Karpas-422 (cell line): ENCODE results near the gene CAMKMT. TPM values are rescaled to one million over a fixed set of nuclear protein-coding genes. Genes with fewer than 3 reads are reported as not detected.
"Not testable (repeated sequence)": the region's sequence is repeated elsewhere in the genome, so short reads cannot be mapped to it uniquely, and the experiment has no call there.

Experiments used
- DNase-seq: peaks from one replicate; pipeline ENCODE4 v3.0.0-alpha.2; 2015
- H2AFZ ChIP-seq: fragments of 200-600 bp; sonication (generic); 2 replicates; pipeline ENCODE4 v1.6.1; 2014; ENCODE audit warnings: antibody characterized with exemption, low read length, mixed read lengths
- H3K27ac ChIP-seq: fragments of 200-600 bp; sonication (generic); 2 replicates; pipeline ENCODE4 v1.5.1; 2014; ENCODE audit warnings: mild to moderate bottlenecking, low read length, moderate library complexity
- H3K27me3 ChIP-seq: fragments of 200-600 bp; sonication (generic); 2 replicates; pipeline ENCODE4 v1.6.1; 2014; ENCODE audit warnings: low read length, mixed read lengths
- H3K36me3 ChIP-seq: fragments of 200-600 bp; sonication (generic); 2 replicates; pipeline ENCODE4 v1.6.1; 2014; ENCODE audit warnings: low read length, mixed read lengths; ENCODE audit not compliant: insufficient read depth
- H3K4me1 ChIP-seq: fragments of 200-600 bp; sonication (generic); 2 replicates; pipeline ENCODE4 v1.6.1; 2014; ENCODE audit warnings: mild to moderate bottlenecking, low read length, mixed read lengths
- H3K4me2 ChIP-seq: fragments of 200-600 bp; sonication (generic); 2 replicates; pipeline ENCODE4 v1.6.1; 2014; ENCODE audit warnings: low read length, low read depth, mild to moderate bottlenecking; ENCODE audit not compliant: poor library complexity, severe bottlenecking
- H3K4me3 ChIP-seq: fragments of 200-600 bp; sonication (generic); 2 replicates; pipeline ENCODE4 v1.5.1; 2014; ENCODE audit warnings: mild to moderate bottlenecking, antibody characterized with exemption, low read length, mixed read lengths
- H3K79me2 ChIP-seq: fragments of 200-600 bp; sonication (generic); 2 replicates; pipeline ENCODE4 v1.6.1; 2014; ENCODE audit warnings: mild to moderate bottlenecking, low read length, mixed read lengths
- H3K9ac ChIP-seq: fragments of 200-600 bp; sonication (generic); 2 replicates; pipeline ENCODE4 v1.6.0; 2014; ENCODE audit warnings: low read length
- H3K9me2 ChIP-seq: fragments of 200-600 bp; sonication (generic), shearing (Covaris generic); replicated peaks from 2 replicates; pipeline ENCODE4 v1.6.0; 2014; ENCODE audit warnings: mild to moderate bottlenecking, low read length, moderate library complexity; ENCODE audit not compliant: insufficient read depth
- H3K9me3 ChIP-seq: fragments of 300-700, 200-600 bp; sonication (generic); 2 replicates; pipeline ENCODE4 v1.6.1; 2014; ENCODE audit warnings: low read length, mixed read lengths
- H4K20me1 ChIP-seq: fragments of 200-600 bp; sonication (generic); 2 replicates; pipeline ENCODE4 v1.6.1; 2014; ENCODE audit warnings: mild to moderate bottlenecking, antibody characterized with exemption, low read length, low read depth; ENCODE audit not compliant: insufficient read depth
- total RNA-seq: library from RNA; depleted of rRNA; stranded (reverse); fragments of >200 nt; shearing (Covaris generic); gene quantifications from 2 replicates; pipeline ENCODE4 v1.2.3, GENCODE V29; 2014; ENCODE audit warnings: low replicate concordance

CAMKMT gene
- total RNA-seq, 1 experiment from 2014 or later = 30.8 TPM

- no peak overlapping the region for H3K4me3 ChIP-seq
- no peak overlapping the region for H2AFZ ChIP-seq
- H4K20me1 ChIP-seq = peaks cover 16% of the 10 kb centered on the region; the same call in 1 of the 2 replicates
- H3K27me3 ChIP-seq = no peaks in the 10 kb centered on the region
- H3K9me3 ChIP-seq = no peaks in the 10 kb centered on the region
- DNase-seq = no peak
- H3K4me2 ChIP-seq = no peak overlapping the region
- no peaks in the 10 kb centered on the region for H3K4me1 ChIP-seq
- no peaks in the 10 kb centered on the region for H3K79me2 ChIP-seq
- no peak overlapping the region for H3K27ac ChIP-seq
- no peak overlapping the region for H3K9ac ChIP-seq
- H3K36me3 ChIP-seq = no peaks in the 10 kb centered on the region
- no peaks in the 10 kb centered on the region for H3K9me2 ChIP-seq
These were observed 218.1 kb downstream of the CAMKMT start for GRCh38 chr2:44579837-44580230.

GRCh38 chr2:44580875-44581515 lies 219.2 kb downstream of the CAMKMT start:
- no peaks in the 10 kb centered on the region for H3K9me2 ChIP-seq
- no peaks in the 10 kb centered on the region for H3K36me3 ChIP-seq
- no peak overlapping the region for H3K9ac ChIP-seq
- no peak overlapping the region for H3K4me2 ChIP-seq
- H4K20me1 ChIP-seq = peaks cover 16% of the 10 kb centered on the region; the same call in 1 of the 2 replicates
- no peaks in the 10 kb centered on the region for H3K79me2 ChIP-seq
- H3K27me3 ChIP-seq = no peaks in the 10 kb centered on the region
- H3K4me3 ChIP-seq = no peak overlapping the region
- no peak overlapping the region for H3K27ac ChIP-seq
- H2AFZ ChIP-seq = no peak overlapping the region
- no peaks in the 10 kb centered on the region for H3K9me3 ChIP-seq
- no peaks in the 10 kb centered on the region for H3K4me1 ChIP-seq
- no peak for DNase-seq

- peak; percentile 35 for DNase-seq
These were observed 220.7 kb downstream of the CAMKMT start for GRCh38 chr2:44582363-44583008.

GRCh38 chr2:44595615-44596014 lies 233.9 kb downstream of the CAMKMT start:
- not testable (repeated sequence) for DNase-seq, H2AFZ ChIP-seq, H3K9me2 ChIP-seq, H3K27ac ChIP-seq, H3K4me2 ChIP-seq, H3K9me3 ChIP-seq, H3K36me3 ChIP-seq, H3K4me1 ChIP-seq, H3K27me3 ChIP-seq, H3K4me3 ChIP-seq, H4K20me1 ChIP-seq, H3K9ac ChIP-seq, H3K79me2 ChIP-seq

More at GRCh38 chr2:44582363-44583008, 220.7 kb downstream of the CAMKMT start:
- Histone ChIP-seq H3K79me2 (no peaks in the 10 kb centered on the region), H3K4me3 (no peak overlapping the region), H3K27me3 (no peaks in the 10 kb centered on the region), H4K20me1 (peaks cover 16% of the 10 kb centered on the region; the same call in 1 of the 2 replicates), H3K27ac (no peak overlapping the region), H3K36me3 (no peaks in the 10 kb centered on the region), H3K9me2 (no peaks in the 10 kb centered on the region), H3K4me1 (no peaks in the 10 kb centered on the region), H3K9me3 (no peaks in the 10 kb centered on the region), H2AFZ (no peak overlapping the region), H3K4me2 (no peak overlapping the region), H3K9ac (no peak overlapping the region)

GRCh38 chr2:44596537-44597320 lies 235.0 kb downstream of the CAMKMT start:
- Histone ChIP-seq H3K27me3 (no peaks in the 10 kb centered on the region), H3K9me2 (no peaks in the 10 kb centered on the region), H4K20me1 (no peaks in the 10 kb centered on the region), H2AFZ (no peak overlapping the region), H3K79me2 (no peaks in the 10 kb centered on the region), H3K27ac (no peak overlapping the region), H3K9me3 (no peaks in the 10 kb centered on the region), H3K9ac (no peak overlapping the region), H3K4me2 (no peak overlapping the region), H3K36me3 (no peaks in the 10 kb centered on the region), H3K4me3 (no peak overlapping the region), H3K4me1 (no peaks in the 10 kb centered on the region; the same call in 1 of the 2 replicates)
- DNase-seq = peak; percentile 38

- Histone ChIP-seq H3K79me2 (no peaks in the 10 kb centered on the region), H3K9ac (no peak overlapping the region), H3K9me3 (no peaks in the 10 kb centered on the region), H4K20me1 (no peaks in the 10 kb centered on the region), H3K4me2 (no peak overlapping the region), H3K36me3 (no peaks in the 10 kb centered on the region), H3K4me1 (no peaks in the 10 kb centered on the region), H3K27ac (no peak overlapping the region), H3K4me3 (no peak overlapping the region), H3K9me2 (no peaks in the 10 kb centered on the region), H3K27me3 (no peaks in the 10 kb centered on the region), H2AFZ (no peak overlapping the region)
- DNase-seq = peak; percentile 6
These were observed 236.8 kb downstream of the CAMKMT start for GRCh38 chr2:44598330-44599119.

DNA sequence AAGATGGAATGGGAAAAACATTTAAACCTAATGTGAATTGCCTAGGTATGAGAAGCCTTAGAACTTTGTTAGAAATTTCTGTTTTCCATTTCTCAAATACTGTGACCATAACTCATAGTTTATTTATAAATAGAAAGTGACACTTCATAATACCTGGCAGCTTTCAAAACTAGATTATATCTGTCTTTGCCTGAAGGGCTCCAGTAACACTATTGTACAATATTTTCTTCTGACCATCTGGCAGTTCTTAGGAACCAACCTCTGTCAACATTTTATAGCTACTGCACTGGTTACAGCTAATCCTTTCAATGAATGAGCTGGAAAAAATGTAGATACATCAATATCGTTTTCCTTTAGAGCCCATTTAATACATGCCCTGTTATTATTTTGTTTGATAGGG lies 237.4 kb downstream of the CAMKMT start:
- H3K4me1 ChIP-seq = no peaks in the 10 kb centered on the region
- no peaks in the 10 kb centered on the region for H4K20me1 ChIP-seq
- no peaks in the 10 kb centered on the region for H3K79me2 ChIP-seq
- no peak overlapping the region for H3K4me3 ChIP-seq
- H3K27ac ChIP-seq = no peak overlapping the region
- H3K36me3 ChIP-seq = no peaks in the 10 kb centered on the region
- no peaks in the 10 kb centered on the region for H3K27me3 ChIP-seq
- H2AFZ ChIP-seq = no peak overlapping the region
- H3K9me3 ChIP-seq = no peaks in the 10 kb centered on the region
- no peak overlapping the region for H3K9ac ChIP-seq
- DNase-seq = peak; percentile 31
- no peak overlapping the region for H3K4me2 ChIP-seq
- no peaks in the 10 kb centered on the region for H3K9me2 ChIP-seq
